Heart right ventricle (tissue), 16 donors: ENCODE measurements around the gene FCGR3B. TPM values are rescaled to one million over a fixed set of nuclear protein-coding genes. Genes with fewer than 3 reads are reported as not detected.
"Not testable (repeated sequence)": the region's sequence is repeated elsewhere in the genome, so short reads cannot be mapped to it uniquely, and the experiment has no call there.

Experiments
- ATAC-seq, 8 donors: fragments of 200-7000 bp; cut with Tn5 transposase; one replicate each; pipeline ENCODE4 v1.9.1; 2020; ENCODE audit warnings: mild to moderate bottlenecking in 8 of 8, moderate library complexity in 8 of 8, moderate number of reproducible peaks in 1 of 8
- DNase-seq, 2 donors: peaks; one replicate each; pipeline ENCODE4 v3.0.0-alpha.2; 2020
- H3K27ac ChIP-seq, 10 donors: fragments of 200-600 bp; sonication (generic) in 2 of 10; one replicate each; pipeline versions ENCODE4 v1.5.0 to v1.8.0; 2020 to 2022; ENCODE audit warnings: mild to moderate bottlenecking in 3 of 10
- H3K27me3 ChIP-seq, 7 donors: fragments of 200-600 bp; one replicate each; pipeline ENCODE4 v1.8.0; 2021 to 2022; ENCODE audit warnings: mild to moderate bottlenecking in 2 of 7
- H3K36me3 ChIP-seq, 9 donors: fragments of 200-600 bp; sonication (generic) in 1 of 9; one replicate each; pipeline versions ENCODE4 v1.5.0 to v1.8.0; 2020 to 2022; ENCODE audit warnings: mild to moderate bottlenecking in 2 of 9
- H3K4me1 ChIP-seq, 9 donors: fragments of 200-600 bp; sonication (generic) in 1 of 9; one replicate each; pipeline versions ENCODE4 v1.5.0 to v1.8.0; 2020 to 2022; ENCODE audit warnings: mild to moderate bottlenecking in 4 of 9
- H3K4me3 ChIP-seq, 10 donors: fragments of 200-600 bp; sonication (generic) in 2 of 10; one replicate each; pipeline versions ENCODE4 v1.5.0 to v1.8.0; 2020 to 2022; ENCODE audit warnings: mild to moderate bottlenecking in 7 of 10, moderate library complexity in 2 of 10
- H3K9me3 ChIP-seq, 11 donors: fragments of 200-600 bp in 10 of 11; sonication (generic) in 2 of 11; one replicate each; pipeline versions ENCODE4 v1.5.0 to v1.8.0; 2013 to 2022; ENCODE audit warnings: mild to moderate bottlenecking in 2 of 11, control low read depth in 1 of 11, moderate library complexity in 1 of 11
- WGBS, 2 donors: extraction: QIAGEN DNeasy Blood & Tissue Kit; methylation state at CpG; one replicate each; pipeline ENCODE4 v1.1.7; 2013; ENCODE audit warnings: inconsistent platforms in 1 of 2; 5-methylcytosine and 5-hydroxymethylcytosine counted together
- intact Hi-C, 10 donors: fragments of 100-400 bp; cut with DNase I; formaldehyde crosslinking; loops; one replicate each; pipeline versions ENCODE4 v1.11.1 to v1.14.2; 2022
- polyA plus RNA-seq, 2 donors: library from polyadenylated mRNA; stranded (reverse); fragments of 200-250 nt; gene quantifications; one replicate each; pipeline ENCODE4 v1.2.3, GENCODE V29; 2013
- total RNA-seq, 10 donors: library from RNA; stranded (reverse); fragmentation: NEBNext Ultra II Directional in 3 of 10; extraction: Animal tissue kit (Norgen Biotek cat#: 25700) in 3 of 10; gene quantifications; one replicate each; pipeline versions ENCODE4 v1.2.1 to v1.2.4, GENCODE V29; 2021 to 2023
- donor health status: Arrhythmogenic right ventricular cardiomyopathy.
- donor health status: ischemic (EF 13 %, LVEDD 7.1; RV severe dilation, severe dysfunction).
- donor health status: healthy with polysubstance abuse.
- donor health status: DM: no; HTN: yes; CAD: no.
- donor health status: DM: no; HTN: no; CAD: no.
- donor health status: ischemic (EF 25% LVEDD 6.9; RV normal size, moderate dysfunction).
- donor health status: ischemic (EF 25% LVEDD 5.7; RV mildly dilated, moderate dysfunction).
- donor health status: healthy.
- donor health status: DM: yes; HTN: yes; CAD: no.
- donor health status: Ischemic cardiomyopathy.
- donor health status: ischemic (EF 35%, LVEDD 5.7; RV mildly dilated, moderate dysfunction).
- donor health status: nonischemic (EF 11% LVEDD 7.7; RV severe dilation, severe dysfunction).
- donor health status: DM: yes; HTN: yes; CAD: no.
- donor health status: PGD.
- donor health status: ischemic (EF 29% LVEDD 5.4; RV normal size, mild dysfunction).
- donor health status: nonischemic (EF 23%, LVEDD 6.1; RV moderate dilation, normal function).

The FCGR3B gene
- total and polyA plus RNA-seq, 12 donors, result 0.22 to 8.7 (median 1.8) TPM

DNA sequence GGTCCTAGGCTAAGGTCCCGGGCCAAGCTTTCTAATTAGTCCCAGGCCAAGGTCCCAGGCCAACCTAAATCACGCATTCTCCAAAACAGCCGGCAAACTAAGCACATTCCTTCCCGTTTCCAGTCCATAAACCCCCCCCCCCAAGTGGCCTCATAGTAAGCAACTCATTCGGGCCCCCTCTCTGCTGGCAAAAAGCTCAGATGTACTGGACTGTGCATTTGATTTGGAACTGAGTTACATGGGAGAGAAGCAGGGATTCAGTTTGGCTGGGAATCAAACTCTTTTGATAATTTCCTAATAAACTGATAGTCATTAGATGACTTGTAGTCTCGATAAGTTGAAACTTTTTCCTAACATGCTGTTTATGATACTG is 17.8 kb downstream of the FCGR3B start:
- not testable (repeated sequence) for DNase-seq, H3K36me3 ChIP-seq, H3K4me1 ChIP-seq, H3K27me3 ChIP-seq, H3K9me3 ChIP-seq
- Histone ChIP-seq H3K27ac (peak overlapping the region in 7 of 10 donors; percentile 53 to 87 (median 75)), H3K4me3 (peak overlapping the region in 6 of 10 donors; percentile 32 to 61 (median 54))
- ATAC-seq, result peak in 2 of 8 donors; percentile 7 to 10
- intact Hi-C loops, result loop anchor here in 1 of 10 donors (5.0 kb wide), 1 partner anchor 91 kb away; the partner anchor contains the start of gene HSPA6
- 19 to 26% methylated on average over 4 to 6 of the region's 6 CpGs for WGBS, 2 donors

DNA sequence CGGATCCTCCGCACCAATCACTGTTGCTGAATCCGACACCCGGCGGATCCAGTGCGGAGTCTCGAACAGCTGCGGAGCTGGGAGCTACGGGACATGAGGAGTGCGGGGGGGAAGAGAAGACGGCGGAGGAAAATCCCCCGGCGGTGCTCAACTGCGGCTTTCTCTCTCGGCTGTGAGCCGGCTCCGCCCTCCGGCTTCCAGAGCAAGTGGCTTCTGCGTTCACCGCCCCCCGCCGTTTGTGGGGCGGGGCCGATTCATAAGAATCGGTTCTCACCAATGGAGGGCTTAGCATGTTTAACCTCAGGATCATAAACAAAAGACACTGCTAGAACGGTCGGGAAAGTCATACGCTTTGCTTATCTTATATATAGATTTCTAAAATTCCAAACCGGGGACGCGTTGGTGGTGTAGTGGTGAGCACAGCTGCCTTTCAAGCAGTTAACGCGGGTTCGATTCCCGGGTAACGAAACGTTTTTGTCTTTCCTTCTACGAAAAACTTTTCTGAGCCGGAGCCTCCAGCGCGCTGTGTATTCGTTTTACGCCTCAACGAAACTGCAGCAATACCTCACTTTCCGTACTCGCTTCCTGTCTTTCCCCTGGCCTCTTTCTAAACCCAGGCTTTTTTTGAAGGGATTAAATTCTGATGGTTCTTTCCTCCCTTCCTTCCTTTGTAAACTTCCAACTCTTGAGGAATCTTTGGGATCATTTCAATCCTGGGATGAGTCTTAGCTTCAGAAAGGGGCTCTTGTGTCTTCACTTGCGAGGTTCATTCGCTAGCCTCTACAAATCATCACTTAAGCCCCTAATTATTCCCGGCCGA is 18.4 kb downstream of the FCGR3B start:
- WGBS, 2 donors, result 2 to 3% methylated on average over 45 to 49 of the region's 51 CpGs
- Histone ChIP-seq H3K27ac (peak overlapping the region; percentile 18 to 87 (median 69)), H3K4me3 (peak overlapping the region; percentile 32 to 61 (median 52))
- H3K9me3 ChIP-seq, H3K36me3 ChIP-seq, H3K4me1 ChIP-seq, H3K27me3 ChIP-seq: not testable (repeated sequence)
- intact Hi-C loops, result loop anchor here in 1 of 10 donors (5.0 kb wide), 1 partner anchor 90 kb away; the partner anchor contains the start of gene HSPA6
- ATAC-seq, result peak; percentile 91 to 98 (median 96)
- DNase-seq, result peak; percentile 88 to 92

DNA sequence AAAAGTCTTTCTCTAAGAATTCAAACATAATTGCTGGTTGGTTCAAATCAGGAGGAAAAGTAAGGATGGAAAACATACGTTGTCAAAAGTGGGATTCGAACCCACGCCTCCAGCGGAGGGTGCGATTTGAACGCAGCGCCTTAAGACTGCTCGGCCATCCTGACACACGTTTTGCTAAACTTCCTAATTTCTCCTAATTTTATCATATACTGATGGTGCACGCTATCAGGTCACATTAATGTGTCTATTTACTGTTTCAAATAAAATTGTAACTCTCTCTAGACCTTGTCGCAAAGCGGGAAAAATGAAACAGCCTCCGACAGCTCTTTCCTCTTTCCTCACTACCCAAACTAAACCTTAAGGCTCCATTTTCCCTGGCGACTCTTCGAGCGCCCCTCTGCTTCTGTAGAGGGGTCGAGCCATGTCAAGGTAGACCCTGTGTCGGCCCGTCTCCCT is 19.1 kb downstream of the FCGR3B start:
- Histone ChIP-seq H3K4me3 (peak overlapping the region; percentile 32 to 61 (median 52)), H3K27ac (peak overlapping the region in 8 of 10 donors; percentile 53 to 87 (median 70))
- intact Hi-C loops, result loop anchor here in 1 of 10 donors (5.0 kb wide), 1 partner anchor 90 kb away; the partner anchor contains the start of gene HSPA6
- 1% methylated on average over 17 to 18 of the region's 19 CpGs for WGBS, 2 donors
- not testable (repeated sequence) for DNase-seq, H3K9me3 ChIP-seq, H3K36me3 ChIP-seq, H3K27me3 ChIP-seq, H3K4me1 ChIP-seq
- peak in 3 of 8 donors; percentile 4 to 52 (median 16) for ATAC-seq

GRCh38 chr1:161610198-161610597 is 20.8 kb downstream of the FCGR3B start:
- H3K27me3 ChIP-seq, result peaks cover 0 to 23% (median 15%) of the 10 kb centered on the region in 7 donors
- 31 to 48% methylated on average over 4 of the region's 4 CpGs for WGBS, 2 donors
- ATAC-seq, DNase-seq, H3K27ac ChIP-seq, H3K9me3 ChIP-seq, H3K36me3 ChIP-seq, H3K4me1 ChIP-seq, H3K4me3 ChIP-seq: not testable (repeated sequence)
- intact Hi-C loops, result loop anchor here in 1 of 10 donors (5.0 kb wide), 1 partner anchor 88 kb away; the partner anchor contains the start of gene HSPA6

DNA sequence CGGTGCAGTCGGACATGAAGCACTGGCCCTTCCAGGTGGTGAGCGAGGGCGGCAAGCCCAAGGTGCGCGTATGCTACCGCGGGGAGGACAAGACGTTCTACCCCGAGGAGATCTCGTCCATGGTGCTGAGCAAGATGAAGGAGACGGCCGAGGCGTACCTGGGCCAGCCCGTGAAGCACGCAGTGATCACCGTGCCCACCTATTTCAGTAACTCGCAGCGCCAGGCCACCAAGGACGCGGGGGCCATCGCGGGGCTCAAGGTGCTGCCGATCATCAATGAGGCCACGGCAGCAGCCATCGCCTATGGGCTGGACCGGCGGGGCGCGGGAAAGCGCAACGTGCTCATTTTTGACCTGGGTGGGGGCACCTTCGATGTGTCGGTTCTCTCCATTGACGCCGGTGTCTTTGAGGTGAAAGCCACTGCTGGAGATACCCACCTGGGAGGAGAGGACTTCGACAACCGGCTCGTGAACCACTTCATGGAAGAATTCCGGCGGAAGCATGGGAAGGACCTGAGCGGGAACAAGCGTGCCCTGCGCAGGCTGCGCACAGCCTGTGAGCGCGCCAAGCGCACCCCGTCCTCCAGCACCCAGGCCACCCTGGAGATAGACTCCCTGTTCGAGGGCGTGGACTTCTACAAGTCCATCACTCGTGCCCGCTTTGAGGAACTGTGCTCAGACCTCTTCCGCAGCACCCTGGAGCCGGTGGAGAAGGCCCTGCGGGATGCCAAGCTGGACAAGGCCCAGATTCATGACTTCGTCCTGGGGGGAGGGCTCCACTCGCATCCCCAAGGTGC is 24.2 kb downstream of the FCGR3B start:
- intact Hi-C loops, H3K4me1 ChIP-seq, DNase-seq, H3K27ac ChIP-seq, H3K9me3 ChIP-seq, H3K36me3 ChIP-seq: not testable (repeated sequence)
- 84 to 85% methylated on average over 44 to 52 of the region's 58 CpGs for WGBS, 2 donors
- peaks cover 0 to 37% (median 25%) of the 10 kb centered on the region in 7 donors for H3K27me3 ChIP-seq
- peak overlapping the region in 1 of 10 donors; percentile 35 for H3K4me3 ChIP-seq
- peak in 2 of 8 donors; percentile 28 to 45 for ATAC-seq

- ATAC-seq (peak in 7 of 8 donors; percentile 22 to 91 (median 56)), DNase-seq (peak in 1 of 2 donors; percentile 38)
- H3K9me3 ChIP-seq, H3K36me3 ChIP-seq, H3K27ac ChIP-seq, H3K4me1 ChIP-seq, intact Hi-C loops: not testable (repeated sequence)
- Histone ChIP-seq H3K4me3 (peak overlapping the region in 2 of 10 donors; percentile 18 to 19), H3K27me3 (peaks cover 0 to 37% (median 25%) of the 10 kb centered on the region in 7 donors)
- 10 to 15% methylated on average over 44 to 56 of the region's 78 CpGs for WGBS, 2 donors
These were observed 25.0 kb downstream of the FCGR3B start for GRCh38 chr1:161605762-161606540.

DNA sequence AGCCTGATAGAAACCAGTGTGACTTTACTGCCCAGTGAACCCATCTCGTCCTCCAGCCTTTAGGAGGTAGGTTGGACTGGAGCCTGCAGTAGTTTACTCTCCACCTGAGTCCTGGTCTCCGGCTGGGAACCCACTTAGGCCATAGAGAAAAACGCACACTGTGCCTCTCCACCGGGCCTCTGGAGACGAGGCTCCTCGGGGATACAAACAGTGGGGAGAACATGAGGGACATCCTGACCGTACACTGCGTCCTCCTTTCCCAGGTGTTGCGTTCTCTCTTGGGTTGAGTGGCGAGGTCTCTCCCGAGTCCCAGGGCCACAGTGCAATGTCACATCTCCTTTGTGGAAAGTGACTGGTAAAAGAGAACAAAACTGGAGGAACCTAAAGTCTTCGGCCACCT is 26.0 kb downstream of the FCGR3B start:
- ATAC-seq, H3K4me1 ChIP-seq, intact Hi-C loops, H3K27ac ChIP-seq, H3K36me3 ChIP-seq, H3K4me3 ChIP-seq, H3K9me3 ChIP-seq, DNase-seq: not testable (repeated sequence)
- peaks cover 0 to 37% (median 25%) of the 10 kb centered on the region in 7 donors for H3K27me3 ChIP-seq
- 96% methylated on average over 12 of the region's 12 CpGs for WGBS, 2 donors

DNA sequence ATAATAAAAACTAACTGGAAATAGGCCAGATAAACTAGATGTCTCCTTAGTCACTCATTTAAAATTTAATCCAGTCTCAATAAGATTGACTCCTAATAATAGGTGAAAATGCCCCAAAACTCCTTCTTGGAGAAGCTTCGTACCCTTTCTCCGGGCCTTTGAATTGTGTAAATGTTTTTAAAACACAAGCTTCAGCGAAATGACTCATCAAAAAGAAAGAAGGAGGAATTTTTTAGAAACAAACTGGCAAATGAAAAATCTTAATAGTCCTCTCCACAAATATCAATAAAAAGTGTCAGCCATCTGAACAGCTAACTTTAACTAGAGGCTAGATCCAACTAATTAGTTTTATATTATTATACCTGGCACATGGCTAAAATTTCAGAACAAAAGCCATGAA is 33.9 kb downstream of the FCGR3B start:
- H3K9me3 ChIP-seq, H3K4me3 ChIP-seq, DNase-seq, ATAC-seq, H3K36me3 ChIP-seq, H3K27ac ChIP-seq, H3K27me3 ChIP-seq, H3K4me1 ChIP-seq, intact Hi-C loops: not testable (repeated sequence)
- 94 to 95% methylated on average over 3 of the region's 3 CpGs for WGBS, 2 donors

GRCh38 chr1:161595583-161595982 is 35.4 kb downstream of the FCGR3B start:
- H3K4me3 ChIP-seq, DNase-seq, ATAC-seq, H3K4me1 ChIP-seq, intact Hi-C loops, H3K27me3 ChIP-seq, H3K36me3 ChIP-seq, H3K9me3 ChIP-seq: not testable (repeated sequence)
- peak overlapping the region in 1 of 10 donors; percentile 34 for H3K27ac ChIP-seq
- 75 to 90% methylated on average over 2 of the region's 2 CpGs for WGBS, 2 donors

- 76 to 77% methylated on average over 2 of the region's 2 CpGs for WGBS, 2 donors
- H3K27me3 ChIP-seq, H3K36me3 ChIP-seq, H3K4me1 ChIP-seq, H3K4me3 ChIP-seq, intact Hi-C loops, DNase-seq, H3K9me3 ChIP-seq: not testable (repeated sequence)
- ATAC-seq, result peak in 4 of 8 donors; percentile 17 to 53 (median 31)
- H3K27ac ChIP-seq, result peak overlapping the region in 1 of 10 donors; percentile 34
These were observed 35.8 kb downstream of the FCGR3B start for GRCh38 chr1:161595173-161595572.
